T47D (cell line): ENCODE results near the gene SLC16A4.
"Not testable (repeated sequence)": the region's sequence is repeated elsewhere in the genome, so short reads cannot be mapped to it uniquely, and the experiment has no call there.

Experiments used
- DNase-seq, 2 experiments: peaks; one replicate each; pipeline versions ENCODE4 v3.0.0 to v3.0.0-alpha.2; 2011 to 2012; ENCODE audit warnings: low read depth in 1 of 2, low spot score in 1 of 2
- JUND ChIP-seq: IDR thresholded peaks from 2 replicates; pipeline ENCODE4 v1.6.1; 2012; ENCODE audit warnings: low read depth
- in situ Hi-C: cut with HindIII; loops from 2 replicates; pipeline ENCODE4 v1.10.0; 2016; ENCODE audit warnings: low sequenced_read_pairs, low pct_unique_long_range_greater_than_20kb

Gene SLC16A4

DNA sequence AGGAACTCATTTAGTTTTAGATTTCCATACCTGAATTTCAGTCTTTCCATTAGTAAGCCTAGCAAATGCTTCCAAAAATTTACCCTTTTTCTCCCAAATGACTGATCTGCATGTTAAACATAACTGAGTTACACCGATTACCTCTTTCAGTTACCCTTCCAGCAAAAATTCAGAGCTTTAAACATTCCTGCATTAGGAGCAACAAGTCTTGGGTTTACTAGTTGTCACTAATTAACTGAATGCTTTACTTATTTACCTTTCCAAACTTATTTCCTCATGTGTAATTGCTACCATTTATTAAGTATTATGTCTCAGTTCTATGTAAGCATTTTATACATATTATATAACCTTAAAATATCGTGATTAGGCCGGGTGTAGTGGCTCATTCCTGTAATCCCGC is 13.6 kb upstream of the SLC16A4 start:
- in situ Hi-C loops, result no loop called here
- no peak for TF ChIP-seq JUND
- no peak for DNase-seq

GRCh38 chr1:110403805-110404204 is 13.0 kb upstream of the SLC16A4 start:
- no peak for DNase-seq
- in situ Hi-C loops, result no loop called here
- TF ChIP-seq JUND, result no peak

DNA sequence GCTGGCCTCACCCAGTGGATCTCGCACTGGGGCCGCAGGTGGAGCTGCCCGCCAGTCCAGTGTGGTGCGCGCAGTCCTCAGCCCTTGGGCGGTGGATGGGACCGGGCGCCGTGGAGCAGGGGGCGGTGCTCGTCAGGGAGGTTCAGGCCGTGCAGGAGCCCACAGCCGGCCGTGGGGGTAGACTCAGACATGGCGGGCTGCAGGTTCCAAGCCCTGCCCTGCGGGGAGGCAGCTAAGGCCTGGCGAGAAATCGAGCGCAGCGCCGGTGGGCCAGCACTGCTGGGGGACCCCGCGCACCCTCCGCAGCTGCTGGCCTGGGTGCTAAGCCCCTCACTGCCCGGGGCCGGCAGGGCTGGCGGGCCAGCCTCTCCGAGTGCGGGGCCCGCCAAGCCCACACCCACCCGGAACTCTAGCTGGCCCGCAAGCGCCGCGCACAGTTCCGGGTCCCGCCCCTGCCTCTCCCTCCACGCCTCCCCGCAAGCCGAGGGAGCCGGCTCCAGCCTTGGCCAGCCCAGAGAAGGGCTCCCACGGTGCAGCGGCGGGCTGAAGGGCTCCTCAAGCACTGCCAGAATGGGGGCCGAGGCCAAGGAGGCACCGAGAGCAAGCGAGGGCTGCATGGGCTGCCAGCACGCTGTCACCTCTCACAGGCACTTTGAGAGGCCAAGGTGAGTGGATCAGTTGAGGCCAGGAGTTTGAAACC is 5.6 kb upstream of the SLC16A4 start:
- in situ Hi-C loops, DNase-seq: not testable (repeated sequence)

- TF ChIP-seq JUND, result no peak
- in situ Hi-C loops, result no loop called here
- no peak for DNase-seq
Measured at GRCh38 chr1:110394493-110394820, 3.6 kb upstream of the SLC16A4 start.

- TF ChIP-seq JUND, result no peak
- in situ Hi-C loops, result no loop called here
- DNase-seq, result no peak
Measured at GRCh38 chr1:110393691-110394492, 3.1 kb upstream of the SLC16A4 start.

- TF ChIP-seq JUND, result no peak
- DNase-seq, result no peak
- in situ Hi-C loops, result no loop called here
Measured at GRCh38 chr1:110393286-110393685, 2.5 kb upstream of the SLC16A4 start.

- peak in 1 of 2 experiments; percentile 20 for DNase-seq
- TF ChIP-seq JUND, result no peak
- in situ Hi-C loops, result no loop called here
Measured at GRCh38 chr1:110390096-110390495, 730 bp downstream of the SLC16A4 start.

GRCh38 chr1:110387048-110387754 is 3.6 kb downstream of the SLC16A4 start:
- in situ Hi-C loops, result no loop called here
- no peak for TF ChIP-seq JUND
- DNase-seq, result no peak

DNA sequence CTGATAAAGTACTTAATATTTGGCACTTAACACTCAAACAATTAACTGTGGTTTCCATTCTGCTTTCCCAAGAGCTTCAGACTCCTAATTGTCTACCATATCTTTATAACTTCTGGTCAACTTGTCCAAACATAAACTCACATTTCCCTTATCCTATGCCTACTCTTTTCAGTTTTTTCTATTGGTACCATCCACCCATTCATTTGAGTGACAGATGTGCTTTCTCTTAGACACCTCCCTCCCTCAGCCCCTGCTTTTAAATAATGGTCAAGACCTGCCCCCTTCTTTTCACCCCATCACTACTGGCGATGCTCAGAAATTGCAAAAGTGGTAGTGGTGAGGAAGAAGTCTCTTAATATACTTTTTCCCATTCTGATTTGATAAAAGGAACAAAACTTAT is 5.5 kb downstream of the SLC16A4 start:
- DNase-seq, result no peak
- no peak for TF ChIP-seq JUND
- in situ Hi-C loops, result no loop called here

GRCh38 chr1:110384581-110385321 is 6.1 kb downstream of the SLC16A4 start:
- in situ Hi-C loops, result no loop called here
- no peak for DNase-seq
- TF ChIP-seq JUND, result no peak

DNA sequence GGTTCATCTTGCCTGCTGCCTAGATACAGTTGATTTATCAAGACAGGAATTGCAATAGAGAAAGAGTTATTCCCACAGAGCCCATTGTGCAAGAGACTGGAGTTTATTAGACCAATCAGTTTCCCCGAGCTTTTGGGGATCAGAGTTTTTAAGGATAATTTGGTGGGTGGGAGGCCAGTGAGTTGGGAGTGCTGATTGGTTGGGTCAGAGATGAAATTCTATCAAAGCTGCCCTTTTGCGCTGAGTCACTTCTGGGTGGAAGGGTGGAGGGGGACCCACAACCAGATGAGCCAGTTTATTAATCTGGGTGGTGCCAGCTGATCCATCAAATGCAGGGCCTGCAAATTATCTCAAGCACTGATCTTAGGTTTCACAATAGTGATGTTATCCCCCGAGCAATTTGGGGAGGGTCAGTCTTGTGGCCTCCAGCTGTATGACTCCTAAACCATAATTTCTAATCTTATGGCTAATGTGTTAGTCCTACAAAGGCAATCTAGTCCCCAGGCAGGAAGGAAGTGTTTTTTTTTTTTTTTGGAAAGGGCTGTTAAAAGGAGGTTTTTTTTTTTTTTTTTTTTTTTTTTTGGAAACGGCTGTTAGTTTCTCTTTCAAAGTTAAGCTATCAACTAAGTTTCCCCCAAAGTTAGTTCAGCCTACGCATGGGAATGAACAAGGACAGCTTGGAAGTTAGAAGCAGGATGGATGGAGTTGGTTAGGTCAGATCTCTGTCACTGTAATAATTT is 7.4 kb downstream of the SLC16A4 start:
- in situ Hi-C loops, result no loop called here
- DNase-seq, result no peak
- TF ChIP-seq JUND, result no peak
